Activated CD4-positive, alpha-beta memory T cell treated with anti-CD3 and anti-CD28 coated beads for 36 hours (primary cell): ENCODE data around the gene ASCC3. TPM values are rescaled to one million over a fixed set of nuclear protein-coding genes. Genes with fewer than 3 reads are reported as not detected.
"Not testable (repeated sequence)": the region's sequence is repeated elsewhere in the genome, so short reads cannot be mapped to it uniquely, and the experiment has no call there.

Experiments used
- CTCF ChIA-PET: fragments of 350-600 bp; sonication (Branson Sonifier 250); formaldehyde crosslinking; loops from one replicate; lab custom pipeline; 2021; ENCODE audit warnings: antibody characterized with exemption, inconsistent platforms; lab: Charles Lee
- POLR2A ChIA-PET: fragments of 350-600 bp; sonication (Branson Sonifier 250); formaldehyde crosslinking; loops from one replicate; lab custom pipeline; 2021; ENCODE audit warnings: antibody characterized with exemption; lab: Charles Lee
- DNase-seq: peaks from one replicate; pipeline ENCODE4 v3.0.0-alpha.2; 2020
- H3K27ac Mint-ChIP-seq: one replicate; pipeline ENCODE4 v1.8.0; 2021; ENCODE audit warnings: mixed read lengths
- H3K27me3 Mint-ChIP-seq: one replicate; pipeline ENCODE4 v1.8.0; 2021; ENCODE audit warnings: mixed read lengths
- H3K36me3 Mint-ChIP-seq: one replicate; pipeline ENCODE4 v1.8.0; 2021; ENCODE audit warnings: mixed read lengths
- H3K4me1 Mint-ChIP-seq: one replicate; pipeline ENCODE4 v1.8.0; 2021; ENCODE audit warnings: low read depth, mixed read lengths
- H3K4me3 Mint-ChIP-seq: one replicate; pipeline ENCODE4 v1.8.0; 2021; ENCODE audit warnings: mild to moderate bottlenecking, mixed read lengths
- H3K9me3 Mint-ChIP-seq: one replicate; pipeline ENCODE4 v1.8.0; 2021; ENCODE audit warnings: mixed read lengths
- intact Hi-C: fragments of 100-400 bp; cut with micrococcal nuclease; formaldehyde crosslinking; loops from one replicate; pipeline ENCODE4 v1.15.1; 2023
- total RNA-seq, 2 experiments: library from RNA; stranded (reverse); gene quantifications; one replicate each; pipeline ENCODE4 v1.2.3, GENCODE V29; 2021

Gene ASCC3
- total RNA-seq, 2 experiments from 2014 or later: 51.2 to 52.9 TPM

- H3K36me3 Mint-ChIP-seq: peaks cover 34% of the 10 kb centered on the region
- intact Hi-C loops: no loop called here
- H3K9me3 Mint-ChIP-seq: no peaks in the 10 kb centered on the region
- DNase-seq: no peak
- no peak overlapping the region for H3K27ac Mint-ChIP-seq
- H3K4me3 Mint-ChIP-seq: no peak overlapping the region
- H3K27me3 Mint-ChIP-seq: no peaks in the 10 kb centered on the region
- ChIA-PET POLR2A (no interaction called here), CTCF (no interaction called here)
- H3K4me1 Mint-ChIP-seq: peaks cover 15% of the 10 kb centered on the region
Observed at GRCh38 chr6:100833972-100834574, 47.1 kb downstream of the ASCC3 start.

DNA sequence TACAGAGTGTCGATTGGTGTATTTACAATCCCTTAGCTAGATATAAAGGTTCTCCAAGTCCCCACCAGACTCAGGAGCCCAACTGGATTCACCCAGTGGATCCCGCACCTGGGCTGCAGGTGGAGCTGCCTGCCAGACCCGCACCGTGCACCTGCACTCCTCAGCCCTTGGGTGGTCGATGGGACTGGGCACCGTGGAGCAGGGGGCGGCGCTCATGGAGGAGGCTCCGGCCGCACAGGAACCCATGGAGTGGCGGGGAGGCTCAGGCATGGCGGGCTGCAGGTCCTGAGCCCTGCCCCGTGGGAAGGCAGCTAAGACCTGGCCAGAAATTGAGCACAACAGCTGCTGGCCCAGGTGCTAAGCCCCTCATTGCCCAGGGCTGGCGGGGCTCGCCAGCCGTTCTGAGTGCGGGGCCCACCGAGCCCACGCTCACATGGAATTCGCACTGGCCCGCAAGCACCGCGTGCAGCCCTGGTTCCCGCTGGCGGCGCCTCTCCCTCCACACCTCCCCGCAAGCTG is 52.0 kb downstream of the ASCC3 start:
- POLR2A ChIA-PET, H3K27me3 Mint-ChIP-seq, H3K9me3 Mint-ChIP-seq, DNase-seq, H3K4me3 Mint-ChIP-seq, CTCF ChIA-PET, intact Hi-C loops, H3K4me1 Mint-ChIP-seq, H3K27ac Mint-ChIP-seq: not testable (repeated sequence)
- H3K36me3 Mint-ChIP-seq: peaks cover 27% of the 10 kb centered on the region

DNA sequence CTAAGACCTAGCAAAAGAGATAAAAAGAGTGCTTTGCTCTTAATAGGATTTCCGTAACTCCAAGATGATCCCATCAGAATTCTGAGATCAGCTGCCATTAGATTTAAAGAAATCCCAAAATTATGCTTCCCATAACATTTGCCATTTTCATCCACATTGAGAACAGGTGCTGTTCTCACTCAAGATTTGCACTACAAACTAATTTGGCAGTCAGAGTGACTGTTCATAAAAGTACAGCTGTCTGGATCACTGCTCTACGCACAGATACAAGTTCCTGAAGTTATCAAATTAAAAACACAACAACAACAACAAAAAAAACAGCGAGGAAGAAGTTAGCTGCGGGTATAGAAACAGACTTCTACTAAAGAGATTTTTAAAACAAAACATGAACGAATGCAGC is 58.1 kb downstream of the ASCC3 start:
- Mint-ChIP-seq H3K9me3 (peaks cover 5% of the 10 kb centered on the region), H3K27me3 (no peaks in the 10 kb centered on the region), H3K4me3 (no peak overlapping the region), H3K4me1 (peaks cover 11% of the 10 kb centered on the region), H3K36me3 (peaks cover 24% of the 10 kb centered on the region), H3K27ac (no peak overlapping the region)
- POLR2A ChIA-PET: no interaction called here
- intact Hi-C loops: no loop called here
- CTCF ChIA-PET: interaction anchor here (0.5 kb wide), 1 partner anchor 116 kb away, joined by 3 read pairs; no protein-coding TSS in a partner anchor
- no peak for DNase-seq

- Mint-ChIP-seq H3K9me3 (peaks cover 10% of the 10 kb centered on the region), H3K36me3 (peaks cover 48% of the 10 kb centered on the region), H3K27me3 (no peaks in the 10 kb centered on the region), H3K27ac (no peak overlapping the region), H3K4me3 (no peak overlapping the region), H3K4me1 (peaks cover 25% of the 10 kb centered on the region)
- ChIA-PET CTCF (no interaction called here), POLR2A (no interaction called here)
- intact Hi-C loops: no loop called here
- no peak for DNase-seq
Observed at GRCh38 chr6:100818066-100818465, 63.1 kb downstream of the ASCC3 start.

GRCh38 chr6:100810015-100810414 is 71.1 kb downstream of the ASCC3 start:
- Mint-ChIP-seq H3K9me3 (no peaks in the 10 kb centered on the region), H3K4me3 (no peak overlapping the region), H3K4me1 (peaks cover 16% of the 10 kb centered on the region), H3K27me3 (no peaks in the 10 kb centered on the region), H3K27ac (no peak overlapping the region), H3K36me3 (peaks cover 17% of the 10 kb centered on the region)
- ChIA-PET CTCF (interaction anchor here (0.6 kb wide), 1 partner anchor 78 kb away, joined by 3 read pairs; no protein-coding TSS in a partner anchor), POLR2A (no interaction called here)
- no peak for DNase-seq
- intact Hi-C loops: no loop called here

- intact Hi-C loops: no loop called here
- CTCF ChIA-PET: no interaction called here
Observed at GRCh38 chr6:100809346-100809745, 71.8 kb downstream of the ASCC3 start.

DNA sequence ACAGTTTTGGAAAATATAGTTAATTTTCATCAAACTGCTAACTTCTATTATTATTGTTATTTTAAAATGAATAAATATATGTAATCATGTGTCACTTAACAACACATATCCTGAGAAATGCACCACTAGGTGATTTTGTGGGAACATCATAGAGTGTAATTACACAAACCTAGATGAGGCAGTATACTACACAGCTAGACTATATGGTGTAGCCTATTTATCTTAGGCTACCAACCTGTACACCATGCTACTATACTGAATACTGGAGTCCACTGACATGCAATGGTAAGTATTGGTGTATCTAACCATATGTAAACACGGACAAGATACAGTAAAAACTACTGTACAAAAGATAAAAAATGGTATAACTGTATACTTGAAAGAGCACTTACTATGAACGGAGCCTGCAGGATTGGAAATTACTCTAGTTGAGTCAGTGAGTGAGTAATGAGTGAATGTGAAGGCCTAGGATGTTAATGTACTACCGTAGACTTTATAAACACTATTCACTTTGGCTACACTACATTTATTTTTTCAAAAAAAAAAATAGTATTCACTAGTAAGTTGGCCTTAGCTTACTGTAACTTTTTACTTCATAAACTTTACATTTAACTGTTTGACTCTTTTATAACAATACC is 72.4 kb downstream of the ASCC3 start:
- intact Hi-C loops: no loop called here
- Mint-ChIP-seq H3K27me3 (no peaks in the 10 kb centered on the region), H3K27ac (no peak overlapping the region), H3K9me3 (no peaks in the 10 kb centered on the region), H3K36me3 (peaks cover 15% of the 10 kb centered on the region), H3K4me3 (no peak overlapping the region), H3K4me1 (peaks cover 10% of the 10 kb centered on the region)
- CTCF ChIA-PET: no interaction called here
- no peak for DNase-seq
- POLR2A ChIA-PET: no interaction called here

More at GRCh38 chr6:100809346-100809745, 71.8 kb downstream of the ASCC3 start:
- Mint-ChIP-seq H3K27me3 (no peaks in the 10 kb centered on the region), H3K9me3 (no peaks in the 10 kb centered on the region), H3K36me3 (peaks cover 19% of the 10 kb centered on the region), H3K27ac (no peak overlapping the region), H3K4me1 (peaks cover 15% of the 10 kb centered on the region), H3K4me3 (no peak overlapping the region)
- DNase-seq: no peak
- POLR2A ChIA-PET: no interaction called here

- Mint-ChIP-seq H3K27ac (no peak overlapping the region), H3K27me3 (no peaks in the 10 kb centered on the region), H3K36me3 (peaks cover 12% of the 10 kb centered on the region), H3K4me1 (peaks cover 10% of the 10 kb centered on the region), H3K9me3 (no peaks in the 10 kb centered on the region), H3K4me3 (no peak overlapping the region)
- intact Hi-C loops: no loop called here
- DNase-seq: no peak
- ChIA-PET CTCF (no interaction called here), POLR2A (no interaction called here)
Observed at GRCh38 chr6:100806296-100806695, 74.8 kb downstream of the ASCC3 start.

DNA sequence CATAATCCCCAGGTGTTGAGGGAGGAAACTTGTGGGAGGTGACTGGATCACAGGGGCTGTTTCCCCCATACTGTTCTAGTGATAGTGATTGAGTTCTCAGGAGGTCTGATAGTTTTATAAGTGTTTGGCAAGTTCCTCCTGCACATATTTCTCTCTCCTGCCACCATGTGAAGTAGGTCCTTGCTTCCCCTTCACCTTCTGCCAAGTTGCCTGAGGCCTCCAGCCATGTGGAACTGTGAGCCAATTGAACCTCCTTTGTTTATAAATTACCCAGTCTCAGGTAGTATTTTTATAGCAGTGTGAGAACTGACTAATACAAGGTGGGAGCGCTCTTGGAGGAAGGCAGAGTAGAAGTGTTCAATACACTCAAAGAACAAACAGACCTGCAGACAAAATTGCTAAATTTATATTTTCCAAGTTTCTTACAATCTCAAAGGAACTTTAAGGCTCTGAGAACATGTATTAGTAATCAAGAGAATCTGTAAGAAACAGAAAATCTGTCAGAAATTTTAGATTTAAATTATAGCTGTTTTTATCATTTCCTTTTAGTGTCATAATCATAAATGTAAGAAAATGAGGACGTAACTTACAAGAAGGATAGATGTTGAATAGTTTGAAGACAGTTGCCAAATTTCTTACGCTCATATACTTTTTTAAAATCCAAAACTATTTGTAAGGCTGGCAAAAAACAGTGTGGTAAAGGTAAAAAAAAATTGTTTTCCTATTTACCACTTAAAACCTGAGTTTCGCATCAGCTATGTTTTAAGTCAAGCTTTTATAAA is 77.7 kb downstream of the ASCC3 start:
- POLR2A ChIA-PET: no interaction called here
- Mint-ChIP-seq H3K9me3 (no peaks in the 10 kb centered on the region), H3K27ac (no peak overlapping the region), H3K4me1 (no peaks in the 10 kb centered on the region), H3K4me3 (no peak overlapping the region), H3K36me3 (peaks cover 18% of the 10 kb centered on the region), H3K27me3 (no peaks in the 10 kb centered on the region)
- intact Hi-C loops: no loop called here
- CTCF ChIA-PET: no interaction called here
- no peak for DNase-seq

GRCh38 chr6:100801036-100801435 is 80.1 kb downstream of the ASCC3 start:
- Mint-ChIP-seq H3K36me3 (peaks cover 28% of the 10 kb centered on the region), H3K27me3 (no peaks in the 10 kb centered on the region), H3K4me3 (no peak overlapping the region), H3K27ac (no peak overlapping the region), H3K9me3 (no peaks in the 10 kb centered on the region), H3K4me1 (no peaks in the 10 kb centered on the region)
- no peak for DNase-seq
- ChIA-PET POLR2A (no interaction called here), CTCF (no interaction called here)
- intact Hi-C loops: no loop called here

DNA sequence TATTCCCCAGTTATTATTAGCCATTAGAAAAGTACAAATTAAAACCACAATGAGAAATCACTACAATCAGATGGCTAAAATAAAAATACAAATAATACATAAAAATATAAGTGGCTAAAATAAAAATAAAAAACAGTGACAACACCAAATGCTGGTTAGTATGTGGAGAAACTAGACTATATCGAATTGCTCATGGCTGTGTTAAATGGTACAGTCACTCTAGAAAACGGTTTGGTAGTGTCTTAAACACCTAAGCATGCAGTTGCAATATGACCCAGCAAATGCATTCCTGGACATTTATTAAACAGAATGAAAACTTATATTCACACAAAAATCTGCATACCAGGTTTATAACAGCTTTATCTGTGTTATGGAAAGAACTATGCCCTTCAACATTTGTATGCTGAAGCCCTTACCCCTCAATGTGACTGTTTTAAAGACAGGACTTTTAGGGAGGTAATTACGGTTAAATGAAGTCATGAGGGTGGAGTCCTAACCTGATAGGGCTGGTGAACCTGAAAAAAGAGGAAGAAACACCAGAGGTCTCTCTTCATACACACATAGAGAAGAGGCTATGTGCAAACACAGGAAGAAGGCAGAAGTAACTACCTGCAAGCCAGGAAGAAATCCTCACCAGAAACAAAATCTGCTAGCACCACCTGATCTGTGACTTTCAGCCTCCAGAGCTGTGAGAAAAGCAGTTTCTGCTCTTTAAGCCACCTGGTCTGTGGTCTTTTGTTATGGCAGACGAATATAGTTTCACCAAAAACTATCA is 84.9 kb downstream of the ASCC3 start:
- Mint-ChIP-seq H3K36me3 (peaks cover 32% of the 10 kb centered on the region), H3K4me1 (peaks cover 1% of the 10 kb centered on the region), H3K4me3 (no peak overlapping the region), H3K27me3 (no peaks in the 10 kb centered on the region), H3K27ac (no peak overlapping the region), H3K9me3 (no peaks in the 10 kb centered on the region)
- no peak for DNase-seq
- POLR2A ChIA-PET: no interaction called here
- CTCF ChIA-PET: no interaction called here
- intact Hi-C loops: no loop called here

DNA sequence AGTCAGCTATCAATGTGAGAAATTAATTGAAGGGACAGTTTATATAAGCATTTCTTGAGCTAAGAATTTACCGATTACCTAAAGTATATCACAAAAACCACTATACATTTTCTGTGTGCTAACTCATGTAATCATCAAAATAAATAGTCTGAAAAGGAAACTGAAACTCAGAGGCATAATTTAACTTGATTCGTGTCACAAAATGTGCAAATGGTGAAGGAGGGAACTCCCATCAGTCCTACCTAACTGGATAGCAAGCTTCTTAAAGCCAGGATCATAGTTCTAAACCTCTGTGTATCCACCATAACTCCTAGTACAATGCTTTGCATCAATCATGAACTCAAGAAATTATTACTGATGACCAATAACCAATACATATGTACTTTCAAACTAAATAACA is 91.0 kb downstream of the ASCC3 start:
- H3K4me3 Mint-ChIP-seq: no peak overlapping the region
- intact Hi-C loops: no loop called here
- peaks cover 3% of the 10 kb centered on the region for H3K4me1 Mint-ChIP-seq
- H3K9me3 Mint-ChIP-seq: no peaks in the 10 kb centered on the region
- DNase-seq: no peak
- POLR2A ChIA-PET: no interaction called here
- peaks cover 29% of the 10 kb centered on the region for H3K36me3 Mint-ChIP-seq
- no peaks in the 10 kb centered on the region for H3K27me3 Mint-ChIP-seq
- H3K27ac Mint-ChIP-seq: no peak overlapping the region
- CTCF ChIA-PET: interaction anchor here (1.1 kb wide), 1 partner anchor 15 kb away, joined by 3 read pairs; no protein-coding TSS in a partner anchor
